ENCODE measurements around the gene GREB1. TPM values are rescaled to one million over a fixed set of nuclear protein-coding genes. Genes with fewer than 3 reads are reported as not detected.

GREB1 gene
- total and polyA plus RNA-seq, 2 of the 13 experiments (the other 11 are each of a cell fraction or from before 2014, with no cell fraction given), result 31.3 to 61.2 TPM

- peak; percentile 86 for TF ChIP-seq ATF1 (CRISPR knock-in tag; IDR thresholded peaks at IDR 0.05)
- peak; percentile 91 for TF ChIP-seq ZFP91 (CRISPR knock-in tag; IDR thresholded peaks at IDR 0.05; ENCODE audit: borderline replicate concordance)
- peak; percentile 76 for TF ChIP-seq UBTF (CRISPR knock-in tag; IDR thresholded peaks at IDR 0.05)
- peak; percentile 95 for TF ChIP-seq ZFP37 (CRISPR knock-in tag; IDR thresholded peaks at IDR 0.05; ENCODE audit: borderline replicate concordance)
- TF ChIP-seq ZNF557 (CRISPR knock-in tag; IDR thresholded peaks at IDR 0.05), result peak; percentile 81
- TF ChIP-seq HNF4G (IDR thresholded peaks at IDR 0.05; ENCODE audit: borderline replicate concordance, low read depth, low read length), result peak; percentile 99
- TF ChIP-seq HNF4G (CRISPR knock-in tag; IDR thresholded peaks at IDR 0.05; ENCODE audit: borderline replicate concordance, low read depth), result peak; percentile 99
- TF ChIP-seq AKNA (CRISPR knock-in tag; IDR thresholded peaks at IDR 0.05; ENCODE audit: borderline replicate concordance), result no peak; the same call in 1 of the 2 replicates
- peak; percentile 87 for TF ChIP-seq ZNF770 (CRISPR knock-in tag; IDR thresholded peaks at IDR 0.05)
- TF ChIP-seq GTF3A (CRISPR knock-in tag; conservative IDR thresholded peaks at IDR 0.05), result no peak; the same call in 1 of the 2 replicates
- TF ChIP-seq ZNF678 (CRISPR knock-in tag; IDR thresholded peaks at IDR 0.05), result no peak
- TF ChIP-seq NCOA2 (CRISPR knock-in tag; IDR thresholded peaks at IDR 0.05), result peak; percentile 99
- TF ChIP-seq ZSCAN25 (CRISPR knock-in tag; IDR thresholded peaks at IDR 0.05), result peak; percentile 93
- TF ChIP-seq WIZ (CRISPR knock-in tag; IDR thresholded peaks at IDR 0.05), result no peak
- TF ChIP-seq ZNF639 (CRISPR knock-in tag; conservative IDR thresholded peaks at IDR 0.05), result peak; percentile 90
- peak; percentile 92 for TF ChIP-seq POGZ (CRISPR knock-in tag; IDR thresholded peaks at IDR 0.05)
- TF ChIP-seq MIXL1 (CRISPR knock-in tag; IDR thresholded peaks at IDR 0.05), result peak; percentile 94
These were observed 34.6 kb upstream of the GREB1 start (continued) for GRCh38 chr2:11499081-11499743.

All from HepG2 (cell line).